HEK293 (cell line): ENCODE data around the gene PNPLA6.

ENCODE experiments used
- ZBTB17 ChIP-seq: fragments of 450-650 bp; formaldehyde crosslinking; IDR thresholded peaks from 2 replicates; pipeline ENCODE4 v1.5.1; 2016; ENCODE audit warnings: missing biosample characterization, missing genetic modification characterization
- ZBTB21 ChIP-seq: fragments of 450-650 bp; formaldehyde crosslinking; IDR thresholded peaks from 2 replicates; pipeline ENCODE4 v1.5.1; 2017; ENCODE audit warnings: missing biosample characterization, missing genetic modification characterization
- ZBTB7A ChIP-seq: fragments of 450-650 bp; formaldehyde crosslinking; IDR thresholded peaks from 2 replicates; pipeline ENCODE4 v1.5.1; 2016; ENCODE audit warnings: low read depth, missing biosample characterization, missing genetic modification characterization
- ZBTB8A ChIP-seq: fragments of 450-650 bp; formaldehyde crosslinking; IDR thresholded peaks from 2 replicates; pipeline ENCODE4 v1.5.1; 2016; ENCODE audit warnings: missing biosample characterization, missing genetic modification characterization
- ZNF138 ChIP-seq: fragments of 450-650 bp; formaldehyde crosslinking; IDR thresholded peaks from 2 replicates; pipeline ENCODE4 v1.5.1; 2016; ENCODE audit warnings: missing biosample characterization, missing genetic modification characterization, borderline replicate concordance
- ZNF2 ChIP-seq: fragments of 450-650 bp; formaldehyde crosslinking; IDR thresholded peaks from 2 replicates; pipeline ENCODE4 v1.5.1; 2016; ENCODE audit warnings: missing biosample characterization, missing genetic modification characterization
- ZNF398 ChIP-seq: fragments of 450-650 bp; formaldehyde crosslinking; IDR thresholded peaks from 2 replicates; pipeline ENCODE4 v1.5.1; 2017; ENCODE audit warnings: missing biosample characterization, missing genetic modification characterization
- ZNF433 ChIP-seq: fragments of 450-650 bp; formaldehyde crosslinking; IDR thresholded peaks from 2 replicates; pipeline ENCODE4 v1.5.1; 2016; ENCODE audit warnings: missing biosample characterization, missing genetic modification characterization, low read depth
- ZNF621 ChIP-seq: fragments of 450-650 bp; formaldehyde crosslinking; IDR thresholded peaks from 2 replicates; pipeline ENCODE4 v1.5.1; 2017; ENCODE audit warnings: missing biosample characterization, missing genetic modification characterization
- ZNF677 ChIP-seq: fragments of 450-650 bp; IDR thresholded peaks from 2 replicates; pipeline ENCODE4 v1.5.0; 2018; ENCODE audit warnings: missing biosample characterization, mild to moderate bottlenecking, missing genetic modification characterization, moderate library complexity
- ZNF792 ChIP-seq: fragments of 450-650 bp; formaldehyde crosslinking; IDR thresholded peaks from 2 replicates; pipeline ENCODE4 v1.5.1; 2016; ENCODE audit warnings: missing biosample characterization, missing genetic modification characterization
- ZSCAN4 ChIP-seq: fragments of 450-650 bp; formaldehyde crosslinking; IDR thresholded peaks from 2 replicates; pipeline ENCODE4 v1.5.1; 2017; ENCODE audit warnings: missing biosample characterization, missing genetic modification characterization
- TF ChIP-seq, protein P1 (sequence below): fragments of 450-650 bp; formaldehyde crosslinking; IDR thresholded peaks from 2 replicates; pipeline ENCODE4 v1.5.0; 2017; ENCODE audit warnings: missing biosample characterization, missing genetic modification characterization, borderline replicate concordance
- TF ChIP-seq, protein P2 (sequence below): fragments of 450-650 bp; formaldehyde crosslinking; IDR thresholded peaks from 2 replicates; pipeline ENCODE4 v1.5.1; 2017; ENCODE audit warnings: missing biosample characterization, mild to moderate bottlenecking, missing genetic modification characterization, moderate library complexity
- TF ChIP-seq, protein P3 (sequence below): fragments of 450-650 bp; formaldehyde crosslinking; IDR thresholded peaks from 2 replicates; pipeline ENCODE4; 2016; ENCODE audit warnings: missing biosample characterization, missing genetic modification characterization
- TF ChIP-seq, protein P4 (sequence below): fragments of 450-650 bp; formaldehyde crosslinking; IDR thresholded peaks from 2 replicates; pipeline ENCODE4 v1.5.1; 2016; ENCODE audit warnings: missing biosample characterization, missing genetic modification characterization, borderline replicate concordance
- TF ChIP-seq, protein P5 (sequence below): fragments of 450-650 bp; formaldehyde crosslinking; IDR thresholded peaks from 2 replicates; pipeline ENCODE4 v1.5.1; 2016; ENCODE audit warnings: missing biosample characterization, missing genetic modification characterization
- TF ChIP-seq, protein P6 (sequence below): fragments of 450-650 bp; formaldehyde crosslinking; conservative IDR thresholded peaks from 2 replicates; pipeline ENCODE4 v1.5.1; 2016; ENCODE audit warnings: low read depth, missing biosample characterization, missing genetic modification characterization

Gene PNPLA6

DNA sequence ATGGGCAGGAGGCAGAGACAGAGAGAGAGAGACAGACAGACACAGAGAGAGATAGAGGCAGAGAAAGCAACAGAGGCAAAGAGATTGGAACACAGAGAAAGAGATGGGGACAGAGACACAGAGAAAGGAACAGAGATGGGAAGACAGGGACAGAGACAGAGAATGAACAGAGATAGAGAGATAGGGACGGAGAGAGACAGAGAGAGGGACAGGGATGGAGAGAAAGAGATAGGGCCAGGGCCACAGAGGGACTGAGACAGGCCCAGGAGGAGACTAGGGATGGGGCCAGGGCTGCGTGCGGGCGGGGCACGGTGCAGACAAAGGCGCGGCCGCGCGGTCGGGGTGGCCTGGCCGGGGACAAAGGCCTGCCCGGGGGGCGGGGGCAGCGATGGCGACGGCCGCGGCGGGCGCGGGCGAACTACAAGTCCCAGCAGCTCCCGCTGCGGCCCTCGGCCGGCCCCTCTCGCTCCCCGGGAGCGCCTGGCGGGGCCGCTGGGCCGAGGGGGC, 19.8 kb upstream of the PNPLA6 start, which contains the start of gene ZNF358 (continued):
- TF ChIP-seq, protein P1, sequence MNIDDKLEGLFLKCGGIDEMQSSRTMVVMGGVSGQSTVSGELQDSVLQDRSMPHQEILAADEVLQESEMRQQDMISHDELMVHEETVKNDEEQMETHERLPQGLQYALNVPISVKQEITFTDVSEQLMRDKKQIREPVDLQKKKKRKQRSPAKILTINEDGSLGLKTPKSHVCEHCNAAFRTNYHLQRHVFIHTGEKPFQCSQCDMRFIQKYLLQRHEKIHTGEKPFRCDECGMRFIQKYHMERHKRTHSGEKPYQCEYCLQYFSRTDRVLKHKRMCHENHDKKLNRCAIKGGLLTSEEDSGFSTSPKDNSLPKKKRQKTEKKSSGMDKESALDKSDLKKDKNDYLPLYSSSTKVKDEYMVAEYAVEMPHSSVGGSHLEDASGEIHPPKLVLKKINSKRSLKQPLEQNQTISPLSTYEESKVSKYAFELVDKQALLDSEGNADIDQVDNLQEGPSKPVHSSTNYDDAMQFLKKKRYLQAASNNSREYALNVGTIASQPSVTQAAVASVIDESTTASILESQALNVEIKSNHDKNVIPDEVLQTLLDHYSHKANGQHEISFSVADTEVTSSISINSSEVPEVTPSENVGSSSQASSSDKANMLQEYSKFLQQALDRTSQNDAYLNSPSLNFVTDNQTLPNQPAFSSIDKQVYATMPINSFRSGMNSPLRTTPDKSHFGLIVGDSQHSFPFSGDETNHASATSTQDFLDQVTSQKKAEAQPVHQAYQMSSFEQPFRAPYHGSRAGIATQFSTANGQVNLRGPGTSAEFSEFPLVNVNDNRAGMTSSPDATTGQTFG (tag by site-specific recombination), result no peak
- TF ChIP-seq ZBTB17 (peak; percentile 95), ZBTB21 (no peak; the same call in 1 of the 2 replicates), ZNF792 (tag by site-specific recombination) (peak; percentile 71; the same call in 1 of the 2 replicates), ZNF621 (tag by site-specific recombination) (no peak), ZBTB8A (tag by site-specific recombination) (no peak; the same call in 1 of the 2 replicates), ZNF398 (tag by site-specific recombination) (peak; percentile 48; the same call in 1 of the 2 replicates), ZNF677 (no peak), ZSCAN4 (tag by site-specific recombination) (no peak), ZBTB7A (tag by site-specific recombination) (no peak; the same call in 1 of the 2 replicates), ZNF433 (tag by site-specific recombination) (no peak), ZNF2 (0 out of 2 replicates have a peak, but pooled peaks have one; percentile 67), ZNF138 (tag by site-specific recombination) (no peak)
- TF ChIP-seq, protein P2, sequence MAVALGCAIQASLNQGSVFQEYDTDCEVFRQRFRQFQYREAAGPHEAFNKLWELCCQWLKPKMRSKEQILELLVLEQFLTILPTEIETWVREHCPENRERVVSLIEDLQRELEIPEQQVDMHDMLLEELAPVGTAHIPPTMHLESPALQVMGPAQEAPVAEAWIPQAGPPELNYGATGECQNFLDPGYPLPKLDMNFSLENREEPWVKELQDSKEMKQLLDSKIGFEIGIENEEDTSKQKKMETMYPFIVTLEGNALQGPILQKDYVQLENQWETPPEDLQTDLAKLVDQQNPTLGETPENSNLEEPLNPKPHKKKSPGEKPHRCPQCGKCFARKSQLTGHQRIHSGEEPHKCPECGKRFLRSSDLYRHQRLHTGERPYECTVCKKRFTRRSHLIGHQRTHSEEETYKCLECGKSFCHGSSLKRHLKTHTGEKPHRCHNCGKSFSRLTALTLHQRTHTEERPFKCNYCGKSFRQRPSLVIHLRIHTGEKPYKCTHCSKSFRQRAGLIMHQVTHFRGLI, result no peak
- TF ChIP-seq, protein P3, sequence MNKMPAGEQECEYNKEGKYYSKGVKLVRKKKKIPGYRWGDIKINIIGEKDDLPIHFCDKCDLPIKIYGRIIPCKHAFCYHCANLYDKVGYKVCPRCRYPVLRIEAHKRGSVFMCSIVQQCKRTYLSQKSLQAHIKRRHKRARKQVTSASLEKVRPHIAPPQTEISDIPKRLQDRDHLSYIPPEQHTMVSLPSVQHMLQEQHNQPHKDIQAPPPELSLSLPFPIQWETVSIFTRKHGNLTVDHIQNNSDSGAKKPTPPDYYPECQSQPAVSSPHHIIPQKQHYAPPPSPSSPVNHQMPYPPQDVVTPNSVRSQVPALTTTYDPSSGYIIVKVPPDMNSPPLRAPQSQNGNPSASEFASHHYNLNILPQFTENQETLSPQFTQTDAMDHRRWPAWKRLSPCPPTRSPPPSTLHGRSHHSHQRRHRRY (tag by site-specific recombination), result no peak
- TF ChIP-seq, protein P4, sequence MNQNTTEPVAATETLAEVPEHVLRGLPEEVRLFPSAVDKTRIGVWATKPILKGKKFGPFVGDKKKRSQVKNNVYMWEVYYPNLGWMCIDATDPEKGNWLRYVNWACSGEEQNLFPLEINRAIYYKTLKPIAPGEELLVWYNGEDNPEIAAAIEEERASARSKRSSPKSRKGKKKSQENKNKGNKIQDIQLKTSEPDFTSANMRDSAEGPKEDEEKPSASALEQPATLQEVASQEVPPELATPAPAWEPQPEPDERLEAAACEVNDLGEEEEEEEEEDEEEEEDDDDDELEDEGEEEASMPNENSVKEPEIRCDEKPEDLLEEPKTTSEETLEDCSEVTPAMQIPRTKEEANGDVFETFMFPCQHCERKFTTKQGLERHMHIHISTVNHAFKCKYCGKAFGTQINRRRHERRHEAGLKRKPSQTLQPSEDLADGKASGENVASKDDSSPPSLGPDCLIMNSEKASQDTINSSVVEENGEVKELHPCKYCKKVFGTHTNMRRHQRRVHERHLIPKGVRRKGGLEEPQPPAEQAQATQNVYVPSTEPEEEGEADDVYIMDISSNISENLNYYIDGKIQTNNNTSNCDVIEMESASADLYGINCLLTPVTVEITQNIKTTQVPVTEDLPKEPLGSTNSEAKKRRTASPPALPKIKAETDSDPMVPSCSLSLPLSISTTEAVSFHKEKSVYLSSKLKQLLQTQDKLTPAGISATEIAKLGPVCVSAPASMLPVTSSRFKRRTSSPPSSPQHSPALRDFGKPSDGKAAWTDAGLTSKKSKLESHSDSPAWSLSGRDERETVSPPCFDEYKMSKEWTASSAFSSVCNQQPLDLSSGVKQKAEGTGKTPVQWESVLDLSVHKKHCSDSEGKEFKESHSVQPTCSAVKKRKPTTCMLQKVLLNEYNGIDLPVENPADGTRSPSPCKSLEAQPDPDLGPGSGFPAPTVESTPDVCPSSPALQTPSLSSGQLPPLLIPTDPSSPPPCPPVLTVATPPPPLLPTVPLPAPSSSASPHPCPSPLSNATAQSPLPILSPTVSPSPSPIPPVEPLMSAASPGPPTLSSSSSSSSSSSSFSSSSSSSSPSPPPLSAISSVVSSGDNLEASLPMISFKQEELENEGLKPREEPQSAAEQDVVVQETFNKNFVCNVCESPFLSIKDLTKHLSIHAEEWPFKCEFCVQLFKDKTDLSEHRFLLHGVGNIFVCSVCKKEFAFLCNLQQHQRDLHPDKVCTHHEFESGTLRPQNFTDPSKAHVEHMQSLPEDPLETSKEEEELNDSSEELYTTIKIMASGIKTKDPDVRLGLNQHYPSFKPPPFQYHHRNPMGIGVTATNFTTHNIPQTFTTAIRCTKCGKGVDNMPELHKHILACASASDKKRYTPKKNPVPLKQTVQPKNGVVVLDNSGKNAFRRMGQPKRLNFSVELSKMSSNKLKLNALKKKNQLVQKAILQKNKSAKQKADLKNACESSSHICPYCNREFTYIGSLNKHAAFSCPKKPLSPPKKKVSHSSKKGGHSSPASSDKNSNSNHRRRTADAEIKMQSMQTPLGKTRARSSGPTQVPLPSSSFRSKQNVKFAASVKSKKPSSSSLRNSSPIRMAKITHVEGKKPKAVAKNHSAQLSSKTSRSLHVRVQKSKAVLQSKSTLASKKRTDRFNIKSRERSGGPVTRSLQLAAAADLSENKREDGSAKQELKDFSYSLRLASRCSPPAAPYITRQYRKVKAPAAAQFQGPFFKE (tag by site-specific recombination), result no peak
- TF ChIP-seq, protein P5, sequence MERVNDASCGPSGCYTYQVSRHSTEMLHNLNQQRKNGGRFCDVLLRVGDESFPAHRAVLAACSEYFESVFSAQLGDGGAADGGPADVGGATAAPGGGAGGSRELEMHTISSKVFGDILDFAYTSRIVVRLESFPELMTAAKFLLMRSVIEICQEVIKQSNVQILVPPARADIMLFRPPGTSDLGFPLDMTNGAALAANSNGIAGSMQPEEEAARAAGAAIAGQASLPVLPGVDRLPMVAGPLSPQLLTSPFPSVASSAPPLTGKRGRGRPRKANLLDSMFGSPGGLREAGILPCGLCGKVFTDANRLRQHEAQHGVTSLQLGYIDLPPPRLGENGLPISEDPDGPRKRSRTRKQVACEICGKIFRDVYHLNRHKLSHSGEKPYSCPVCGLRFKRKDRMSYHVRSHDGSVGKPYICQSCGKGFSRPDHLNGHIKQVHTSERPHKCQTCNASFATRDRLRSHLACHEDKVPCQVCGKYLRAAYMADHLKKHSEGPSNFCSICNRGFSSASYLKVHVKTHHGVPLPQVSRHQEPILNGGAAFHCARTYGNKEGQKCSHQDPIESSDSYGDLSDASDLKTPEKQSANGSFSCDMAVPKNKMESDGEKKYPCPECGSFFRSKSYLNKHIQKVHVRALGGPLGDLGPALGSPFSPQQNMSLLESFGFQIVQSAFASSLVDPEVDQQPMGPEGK (tag by site-specific recombination), result no peak; the same call in 1 of the 2 replicates
- TF ChIP-seq, protein P6, sequence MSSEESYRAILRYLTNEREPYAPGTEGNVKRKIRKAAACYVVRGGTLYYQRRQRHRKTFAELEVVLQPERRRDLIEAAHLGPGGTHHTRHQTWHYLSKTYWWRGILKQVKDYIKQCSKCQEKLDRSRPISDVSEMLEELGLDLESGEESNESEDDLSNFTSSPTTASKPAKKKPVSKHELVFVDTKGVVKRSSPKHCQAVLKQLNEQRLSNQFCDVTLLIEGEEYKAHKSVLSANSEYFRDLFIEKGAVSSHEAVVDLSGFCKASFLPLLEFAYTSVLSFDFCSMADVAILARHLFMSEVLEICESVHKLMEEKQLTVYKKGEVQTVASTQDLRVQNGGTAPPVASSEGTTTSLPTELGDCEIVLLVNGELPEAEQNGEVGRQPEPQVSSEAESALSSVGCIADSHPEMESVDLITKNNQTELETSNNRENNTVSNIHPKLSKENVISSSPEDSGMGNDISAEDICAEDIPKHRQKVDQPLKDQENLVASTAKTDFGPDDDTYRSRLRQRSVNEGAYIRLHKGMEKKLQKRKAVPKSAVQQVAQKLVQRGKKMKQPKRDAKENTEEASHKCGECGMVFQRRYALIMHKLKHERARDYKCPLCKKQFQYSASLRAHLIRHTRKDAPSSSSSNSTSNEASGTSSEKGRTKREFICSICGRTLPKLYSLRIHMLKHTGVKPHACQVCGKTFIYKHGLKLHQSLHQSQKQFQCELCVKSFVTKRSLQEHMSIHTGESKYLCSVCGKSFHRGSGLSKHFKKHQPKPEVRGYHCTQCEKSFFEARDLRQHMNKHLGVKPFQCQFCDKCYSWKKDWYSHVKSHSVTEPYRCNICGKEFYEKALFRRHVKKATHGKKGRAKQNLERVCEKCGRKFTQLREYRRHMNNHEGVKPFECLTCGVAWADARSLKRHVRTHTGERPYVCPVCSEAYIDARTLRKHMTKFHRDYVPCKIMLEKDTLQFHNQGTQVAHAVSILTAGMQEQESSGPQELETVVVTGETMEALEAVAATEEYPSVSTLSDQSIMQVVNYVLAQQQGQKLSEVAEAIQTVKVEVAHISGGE (tag by site-specific recombination), result no peak
